Measurements from ENCODE around the gene ZDHHC4.

GRCh38 chr7:6558837-6559236 is 18.4 kb upstream of the ZDHHC4 start:
- TF ChIP-seq POLR2A (IDR thresholded peaks at IDR 0.05; ENCODE audit: low read length) (no peak), GATA1 (IDR thresholded peaks at IDR 0.05; ENCODE audit: low read depth, low read length) (no peak)
